H1 (cell line): ENCODE data around the gene UCKL1. TPM values are rescaled to one million over a fixed set of nuclear protein-coding genes. Genes with fewer than 3 reads are reported as not detected.

ENCODE experiments used
- RXRA ChIP-seq: IDR thresholded peaks from 2 replicates; pipeline ENCODE4 v1.6.1; 2011; ENCODE audit warnings: low read depth, mild to moderate bottlenecking, low read length, moderate library complexity; ENCODE audit not compliant: insufficient read depth
- USF2 ChIP-seq: IDR thresholded peaks from 2 replicates; pipeline ENCODE4 v1.6.1; 2011; ENCODE audit warnings: low read length, improper control_type of control experiment
- polyA plus RNA-seq, 7 experiments: library from polyadenylated mRNA; depleted of rRNA in 3 of 7; stranded (reverse) in 5 of 7; unstranded in 2 of 7; fragments of >200 nt in 5 of 7; fragments of 200-250 nt in 2 of 7; gene quantifications; 1 replicate in 5 of 7; 2 replicates in 1 of 7; 4 replicates in 1 of 7; pipeline versions ENCODE4 v1.2.1 to v1.2.3, GENCODE V29; 2011 to 2013; ENCODE audit warnings: missing spikeins in 2 of 7, mixed read lengths in 2 of 7
- total RNA-seq: library from RNA; stranded (reverse); fragmentation: NEBNext Ultra II Directional; extraction: Animal tissue kit (Norgen Biotek cat#: 25700); gene quantifications from 2 replicates; pipeline ENCODE4 v1.2.1, GENCODE V29; 2021

Gene UCKL1
- total and polyA plus RNA-seq, 2 of the 8 experiments (the other 6 are each of a cell fraction or from before 2014, with no cell fraction given), result 36.5 to 91.2 TPM

- TF ChIP-seq USF2 (no peak), RXRA (no peak)
Measured at GRCh38 chr20:63911176-63911575, 45.0 kb downstream of the UCKL1 start (continued).
